GM10266 (cell line): ENCODE data around the gene CD93.

Experiments
- DNase-seq: peaks from one replicate; pipeline ENCODE4 v3.0.0; 2012; ENCODE audit errors: extremely low spot score
- CTCF ChIP-seq: IDR thresholded peaks from 2 replicates; pipeline ENCODE4 v1.5.1; 2012; ENCODE audit warnings: mild to moderate bottlenecking, low read depth; ENCODE audit not compliant: control insufficient read depth, insufficient read depth; ENCODE audit errors: missing control alignments

Gene CD93

DNA sequence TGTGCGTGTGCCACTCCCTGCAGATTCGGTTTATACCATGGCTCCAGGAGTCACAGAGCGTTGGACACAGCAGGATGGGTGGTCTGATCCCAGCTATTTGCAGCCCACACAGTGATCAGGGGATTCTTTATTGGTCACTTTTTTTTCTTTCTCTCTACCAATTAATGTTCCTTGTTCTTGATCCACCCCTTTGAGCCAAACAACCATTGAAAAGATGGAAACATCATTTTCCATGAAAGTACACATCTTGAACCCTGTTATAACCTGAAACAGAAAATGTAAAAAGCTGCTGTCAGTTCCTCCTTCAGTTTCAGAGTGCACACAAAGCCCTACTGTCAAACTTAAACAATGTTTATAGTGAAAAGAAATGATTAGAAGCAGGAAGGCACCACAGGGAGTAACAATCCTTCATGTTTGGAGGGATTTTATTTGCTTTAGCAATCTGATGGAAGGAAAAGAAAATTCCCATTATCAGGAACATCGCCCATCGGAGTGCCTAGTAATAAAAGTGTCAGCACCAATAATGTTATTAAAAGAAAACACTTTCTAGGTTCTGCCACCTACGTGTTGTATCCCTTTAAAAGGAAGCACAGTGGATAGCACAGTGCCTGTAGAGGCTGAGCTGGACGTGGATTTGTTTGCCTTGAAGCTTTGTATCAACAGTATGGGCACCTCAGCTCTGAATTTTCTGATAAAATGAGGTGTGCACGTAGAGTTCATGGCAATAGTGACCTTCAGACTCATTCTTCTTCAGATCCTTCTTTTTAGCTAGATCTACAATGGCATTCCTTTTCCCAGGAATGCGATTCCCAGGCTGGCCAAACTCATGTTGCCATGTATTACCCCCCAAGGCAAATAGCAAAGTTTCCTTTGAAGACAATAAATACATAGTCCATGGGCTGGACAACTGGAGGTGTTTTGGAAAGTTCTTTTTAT is 20.6 kb downstream of the CD93 start:
- no peak for DNase-seq
- no peak for TF ChIP-seq CTCF

DNA sequence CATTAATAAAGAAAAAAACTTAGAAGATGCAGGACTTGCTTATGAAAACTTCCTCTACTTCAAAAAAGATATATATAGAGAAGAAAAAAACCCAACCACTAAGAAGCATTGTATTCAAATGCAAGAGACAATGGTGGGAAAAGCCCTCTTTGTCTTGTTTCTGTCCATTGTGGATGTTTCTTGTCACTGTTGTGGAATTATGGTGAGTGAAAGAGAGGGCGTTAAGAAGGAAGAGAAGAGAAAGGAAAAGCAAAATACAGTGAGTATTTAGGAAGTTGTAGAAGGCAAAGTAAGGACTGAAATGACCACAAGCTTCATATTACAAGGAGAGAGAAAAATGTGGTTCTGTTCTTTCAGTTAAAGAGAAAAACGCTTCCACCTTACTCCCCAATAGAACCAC is 22.5 kb downstream of the CD93 start:
- TF ChIP-seq CTCF: no peak
- no peak for DNase-seq

GRCh38 chr20:23063168-23063567 is 23.0 kb downstream of the CD93 start:
- no peak for DNase-seq
- no peak for TF ChIP-seq CTCF

DNA sequence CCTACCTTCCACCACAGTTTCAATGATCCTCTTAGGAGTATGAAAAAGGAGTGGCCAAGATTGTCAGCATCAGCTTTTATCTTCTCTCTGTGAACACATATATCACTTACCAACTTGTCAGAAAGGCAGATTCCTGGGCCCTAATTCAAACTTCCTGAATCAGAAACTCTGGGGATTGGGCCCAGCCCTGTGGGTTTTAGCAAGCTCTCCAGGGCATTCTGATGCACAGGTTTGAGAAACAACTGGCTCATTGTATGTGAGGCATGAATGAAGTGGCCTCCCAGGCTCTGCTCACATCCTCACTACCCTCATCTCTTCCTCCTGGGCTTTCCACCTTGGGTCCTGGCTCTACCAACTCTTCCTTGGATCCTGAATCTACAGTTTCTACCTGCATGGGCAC is 23.5 kb downstream of the CD93 start:
- no peak for DNase-seq

DNA sequence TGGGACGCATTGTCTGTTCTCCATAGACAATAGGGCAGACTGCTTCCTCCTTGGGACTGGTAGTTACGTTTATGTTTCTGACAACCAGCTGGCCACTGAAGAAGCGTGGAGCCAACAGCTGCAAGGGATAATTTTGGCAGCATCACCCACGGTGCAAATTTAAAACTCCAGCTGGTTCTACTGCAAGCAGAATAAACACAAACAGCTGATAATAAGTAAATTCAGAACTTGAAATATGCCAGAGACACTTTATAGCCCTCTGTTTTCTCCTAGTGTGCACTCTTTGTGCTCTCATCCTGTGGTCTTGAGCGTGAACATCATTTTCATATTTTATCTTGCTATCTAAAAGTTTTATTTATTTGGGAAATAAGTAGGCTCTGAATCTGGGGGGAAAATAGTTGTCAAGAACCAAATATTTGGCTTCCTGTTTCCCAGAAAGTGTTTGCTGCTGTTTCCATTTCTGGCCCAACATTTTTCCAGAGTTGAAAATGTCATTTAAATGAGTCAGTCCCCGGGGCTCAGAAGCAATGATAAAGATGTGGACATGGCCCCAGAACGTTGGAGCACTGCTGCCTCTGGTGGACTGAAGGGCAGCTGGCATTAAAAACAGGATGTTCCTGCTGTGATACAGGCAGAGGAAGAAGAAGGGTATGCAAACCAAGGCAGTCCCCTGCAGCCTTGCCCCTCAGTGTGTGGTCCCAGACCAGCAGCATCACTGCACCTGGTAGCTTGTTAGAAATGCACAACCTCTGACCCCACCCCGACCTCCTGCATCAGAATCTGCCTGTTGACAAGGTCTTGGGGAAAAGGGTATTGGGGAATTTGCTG is 24.2 kb downstream of the CD93 start:
- no peak for DNase-seq
- TF ChIP-seq CTCF: no peak

More for the DNA sequence above, 23.5 kb downstream of the CD93 start:
- no peak for TF ChIP-seq CTCF

DNA sequence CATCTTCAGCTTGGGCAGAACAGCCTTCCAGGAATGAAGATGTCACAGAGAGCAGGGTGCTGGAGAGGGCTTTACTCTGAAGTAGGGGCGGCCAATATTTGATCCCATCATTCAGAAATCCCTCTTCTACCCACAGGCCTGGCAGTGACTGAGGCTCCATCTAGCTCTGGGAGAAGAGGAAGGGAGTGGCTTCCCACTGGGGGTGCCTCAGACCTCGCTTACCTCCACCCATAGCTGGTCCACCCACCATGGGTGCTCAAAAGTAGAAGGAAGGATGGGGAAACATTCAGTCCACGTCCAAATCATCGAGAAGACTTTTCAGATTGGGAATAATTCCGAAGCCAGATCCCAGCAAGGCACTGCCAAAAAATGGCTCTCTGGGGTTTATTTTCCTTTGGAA is 24.9 kb downstream of the CD93 start:
- no peak for TF ChIP-seq CTCF
- no peak for DNase-seq

DNA sequence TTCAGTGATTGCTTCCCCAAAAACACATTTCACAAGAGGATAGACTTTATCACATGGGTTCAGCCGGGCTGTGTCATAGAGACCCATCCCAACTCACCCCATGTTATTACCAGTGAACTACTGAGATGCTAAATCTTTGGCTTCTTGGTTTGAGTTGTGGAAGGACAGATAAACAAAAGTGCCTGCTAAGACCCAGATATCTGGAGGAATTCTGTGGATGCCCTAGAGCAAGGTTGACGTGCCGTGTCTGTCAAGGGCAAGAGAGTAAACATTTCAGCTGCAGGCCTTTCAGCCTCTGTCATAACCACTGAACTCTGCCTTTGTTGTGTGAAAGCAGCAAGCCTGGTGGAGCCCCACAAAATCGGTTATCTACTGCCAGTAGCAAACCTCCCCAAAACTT is 25.5 kb downstream of the CD93 start:
- no peak for DNase-seq
- no peak for TF ChIP-seq CTCF
